Glutamatergic neuron (in vitro differentiated cells): ENCODE results near the gene EPRS1. TPM values are rescaled to one million over a fixed set of nuclear protein-coding genes. Genes with fewer than 3 reads are reported as not detected.

ENCODE experiments used
- DNase-seq: peaks from one replicate; pipeline ENCODE4 v3.0.0; 2022
- H3K27ac Mint-ChIP-seq: one replicate; pipeline ENCODE4 v1.8.0; 2020; ENCODE audit warnings: mild to moderate bottlenecking, mixed read lengths, inconsistent platforms; ENCODE audit not compliant: unreplicated experiment
- H3K27me3 Mint-ChIP-seq: one replicate; pipeline ENCODE4 v1.8.0; 2020; ENCODE audit warnings: mild to moderate bottlenecking, moderate library complexity, mixed read lengths, inconsistent platforms; ENCODE audit not compliant: unreplicated experiment
- H3K36me3 Mint-ChIP-seq: one replicate; pipeline ENCODE4 v1.8.0; 2020; ENCODE audit warnings: mild to moderate bottlenecking, mixed read lengths, inconsistent platforms; ENCODE audit not compliant: unreplicated experiment
- H3K4me1 Mint-ChIP-seq: one replicate; pipeline ENCODE4 v1.8.0; 2020; ENCODE audit warnings: mild to moderate bottlenecking, low read depth, mixed read lengths, inconsistent platforms; ENCODE audit not compliant: unreplicated experiment
- H3K4me3 Mint-ChIP-seq: one replicate; pipeline ENCODE4 v1.8.0; 2020; ENCODE audit warnings: mild to moderate bottlenecking, mixed read lengths, inconsistent platforms; ENCODE audit not compliant: unreplicated experiment
- H3K9me3 Mint-ChIP-seq: one replicate; pipeline ENCODE4 v1.8.0; 2020; ENCODE audit warnings: mild to moderate bottlenecking, moderate library complexity, mixed read lengths, inconsistent platforms; ENCODE audit not compliant: unreplicated experiment
- total RNA-seq: library from RNA; stranded (reverse); fragmentation: NEBNext Ultra II Directional; extraction: Animal tissue kit (Norgen Biotek cat#: 25700); gene quantifications from one replicate; pipeline ENCODE4 v1.2.1, GENCODE V29; 2021; ENCODE audit not compliant: unreplicated experiment
- TF ChIP-seq, protein P1 (sequence below): fragments of 200-600 bp; sonication (generic); IDR thresholded peaks from one replicate; pipeline ENCODE4 v1.5.0; 2021; ENCODE audit not compliant: partially characterized antibody, unreplicated experiment

Gene EPRS1
- total RNA-seq, 1 donor from 2014 or later, result 135 TPM

DNA sequence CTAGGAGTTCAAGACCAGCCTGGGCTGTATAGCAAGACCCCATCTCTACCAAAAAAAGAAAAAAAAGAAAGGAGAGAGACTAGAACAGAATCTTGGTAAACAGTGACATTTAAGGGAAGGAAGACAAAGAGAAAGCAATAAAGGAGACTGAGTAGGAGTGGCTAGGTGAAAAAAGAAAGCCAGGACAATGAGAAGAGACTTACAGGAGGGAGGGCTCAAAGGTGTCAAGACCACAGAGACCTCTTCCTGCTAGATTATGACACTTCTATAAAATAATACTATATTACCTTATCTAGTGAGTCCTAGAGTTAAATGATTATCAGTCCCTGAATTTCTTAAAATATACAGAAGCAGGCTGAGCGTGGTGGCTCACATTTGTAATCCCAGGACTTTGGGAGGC, 10.1 kb upstream of the EPRS1 start:
- Mint-ChIP-seq H3K36me3 (no peaks in the 10 kb centered on the region), H3K27ac (no peak overlapping the region), H3K4me1 (no peaks in the 10 kb centered on the region), H3K9me3 (no peaks in the 10 kb centered on the region), H3K4me3 (no peak overlapping the region), H3K27me3 (no peaks in the 10 kb centered on the region)
- no peak for DNase-seq
- TF ChIP-seq, protein P1, sequence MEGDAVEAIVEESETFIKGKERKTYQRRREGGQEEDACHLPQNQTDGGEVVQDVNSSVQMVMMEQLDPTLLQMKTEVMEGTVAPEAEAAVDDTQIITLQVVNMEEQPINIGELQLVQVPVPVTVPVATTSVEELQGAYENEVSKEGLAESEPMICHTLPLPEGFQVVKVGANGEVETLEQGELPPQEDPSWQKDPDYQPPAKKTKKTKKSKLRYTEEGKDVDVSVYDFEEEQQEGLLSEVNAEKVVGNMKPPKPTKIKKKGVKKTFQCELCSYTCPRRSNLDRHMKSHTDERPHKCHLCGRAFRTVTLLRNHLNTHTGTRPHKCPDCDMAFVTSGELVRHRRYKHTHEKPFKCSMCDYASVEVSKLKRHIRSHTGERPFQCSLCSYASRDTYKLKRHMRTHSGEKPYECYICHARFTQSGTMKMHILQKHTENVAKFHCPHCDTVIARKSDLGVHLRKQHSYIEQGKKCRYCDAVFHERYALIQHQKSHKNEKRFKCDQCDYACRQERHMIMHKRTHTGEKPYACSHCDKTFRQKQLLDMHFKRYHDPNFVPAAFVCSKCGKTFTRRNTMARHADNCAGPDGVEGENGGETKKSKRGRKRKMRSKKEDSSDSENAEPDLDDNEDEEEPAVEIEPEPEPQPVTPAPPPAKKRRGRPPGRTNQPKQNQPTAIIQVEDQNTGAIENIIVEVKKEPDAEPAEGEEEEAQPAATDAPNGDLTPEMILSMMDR, result no peak

DNA sequence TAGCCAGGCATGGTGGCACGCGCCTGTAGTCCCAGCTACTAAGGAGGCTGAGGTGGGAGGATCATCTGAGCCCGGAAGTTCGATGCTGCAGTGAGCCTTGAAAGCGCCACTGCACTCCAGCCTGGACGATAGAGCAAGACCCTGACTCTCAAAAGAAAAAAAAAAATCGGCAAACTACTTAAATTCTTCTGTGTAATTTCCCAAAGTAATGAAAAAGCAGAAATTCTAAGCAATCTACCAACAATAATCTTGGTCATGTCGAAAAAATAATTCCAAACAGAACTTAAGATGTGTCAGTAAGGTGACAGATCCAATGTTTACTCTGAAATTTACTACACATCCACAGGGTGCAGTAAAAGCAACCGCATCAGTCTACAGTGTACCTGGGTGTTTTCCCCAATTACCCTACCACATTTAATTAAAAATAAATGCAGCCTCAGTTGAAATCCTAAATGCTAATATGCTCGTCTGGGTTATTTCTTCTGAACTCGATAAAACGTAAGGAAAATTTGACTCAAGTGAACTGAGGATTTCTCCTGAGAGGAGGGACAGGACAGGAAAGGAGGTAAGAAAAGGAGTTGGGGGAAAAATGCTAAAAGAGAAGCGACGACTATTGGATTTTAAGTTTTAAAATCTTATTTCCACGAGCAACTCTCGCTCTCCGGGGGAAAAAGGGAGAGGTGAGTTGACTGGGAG, 801 bp downstream of the EPRS1 start:
- peak overlapping the region; percentile 85 for H3K27ac Mint-ChIP-seq

DNA sequence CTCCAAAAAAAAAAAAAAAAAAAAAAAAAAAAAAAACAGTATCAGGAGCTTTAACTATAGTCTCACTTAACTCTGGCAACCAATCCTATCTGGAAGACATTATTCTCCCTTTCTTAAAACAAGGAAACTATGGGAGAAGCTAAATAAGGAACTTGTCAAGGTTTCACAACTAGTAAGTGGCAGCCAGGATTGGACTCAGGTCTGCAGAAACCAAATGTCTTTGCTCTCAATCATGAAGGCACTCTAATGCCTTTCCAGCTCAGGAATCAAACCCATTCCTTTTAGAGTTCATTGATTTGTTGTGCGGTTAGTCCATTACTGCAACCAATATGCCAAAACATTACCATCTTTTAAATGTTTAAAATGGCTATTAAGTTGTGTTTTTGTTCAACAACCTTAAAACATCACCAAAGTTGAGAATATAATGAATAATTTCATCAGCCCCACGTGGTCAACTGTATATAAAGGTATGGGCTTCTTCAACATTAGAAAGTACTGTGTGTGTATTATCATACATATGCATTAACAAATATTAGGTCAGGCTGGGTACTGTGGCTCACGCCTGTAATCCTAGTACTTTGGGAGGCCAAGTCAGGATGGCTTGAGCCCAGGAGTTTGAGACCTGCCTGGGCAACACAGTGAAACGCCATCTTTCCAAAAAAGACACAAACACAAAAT, 1.5 kb downstream of the EPRS1 start:
- H3K4me3 Mint-ChIP-seq, result peak overlapping the region; percentile 97
- H3K9me3 Mint-ChIP-seq, result peaks cover 6% of the 10 kb centered on the region
- no peak for DNase-seq
- no peak overlapping the region for H3K27ac Mint-ChIP-seq
- no peaks in the 10 kb centered on the region for H3K4me1 Mint-ChIP-seq
- TF ChIP-seq, protein P1, result no peak
- peaks cover 5% of the 10 kb centered on the region for H3K27me3 Mint-ChIP-seq
- no peaks in the 10 kb centered on the region for H3K36me3 Mint-ChIP-seq

More for the DNA sequence above, 801 bp downstream of the EPRS1 start:
- no peak for DNase-seq
- Mint-ChIP-seq H3K4me3 (peak overlapping the region; percentile 97), H3K4me1 (no peaks in the 10 kb centered on the region), H3K9me3 (peaks cover 6% of the 10 kb centered on the region), H3K27me3 (peaks cover 5% of the 10 kb centered on the region), H3K36me3 (no peaks in the 10 kb centered on the region)
- TF ChIP-seq, protein P1, result no peak

DNA sequence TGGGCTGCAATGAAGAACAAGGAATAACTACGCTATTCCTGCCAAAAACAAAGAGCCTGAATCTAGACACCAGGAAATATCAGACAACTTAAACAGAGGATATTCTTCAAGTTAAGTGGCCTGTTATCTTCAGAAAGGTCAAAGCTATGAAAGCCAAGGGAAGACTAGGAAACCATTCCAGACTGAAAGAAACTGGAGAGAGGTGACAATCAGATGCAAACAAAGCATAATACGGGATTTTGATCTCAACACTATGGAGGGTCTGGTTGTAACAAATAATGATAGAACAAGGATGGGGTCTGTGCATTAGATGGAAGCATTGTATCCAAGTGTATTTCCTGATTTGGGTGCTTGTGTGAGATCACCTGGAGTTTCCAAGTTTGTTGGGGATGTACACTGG, 2.7 kb downstream of the EPRS1 start:
- Mint-ChIP-seq H3K4me3 (peak overlapping the region; percentile 34), H3K36me3 (no peaks in the 10 kb centered on the region), H3K4me1 (no peaks in the 10 kb centered on the region), H3K9me3 (peaks cover 6% of the 10 kb centered on the region), H3K27ac (no peak overlapping the region), H3K27me3 (peaks cover 5% of the 10 kb centered on the region)
- TF ChIP-seq, protein P1, result no peak
- DNase-seq, result no peak

DNA sequence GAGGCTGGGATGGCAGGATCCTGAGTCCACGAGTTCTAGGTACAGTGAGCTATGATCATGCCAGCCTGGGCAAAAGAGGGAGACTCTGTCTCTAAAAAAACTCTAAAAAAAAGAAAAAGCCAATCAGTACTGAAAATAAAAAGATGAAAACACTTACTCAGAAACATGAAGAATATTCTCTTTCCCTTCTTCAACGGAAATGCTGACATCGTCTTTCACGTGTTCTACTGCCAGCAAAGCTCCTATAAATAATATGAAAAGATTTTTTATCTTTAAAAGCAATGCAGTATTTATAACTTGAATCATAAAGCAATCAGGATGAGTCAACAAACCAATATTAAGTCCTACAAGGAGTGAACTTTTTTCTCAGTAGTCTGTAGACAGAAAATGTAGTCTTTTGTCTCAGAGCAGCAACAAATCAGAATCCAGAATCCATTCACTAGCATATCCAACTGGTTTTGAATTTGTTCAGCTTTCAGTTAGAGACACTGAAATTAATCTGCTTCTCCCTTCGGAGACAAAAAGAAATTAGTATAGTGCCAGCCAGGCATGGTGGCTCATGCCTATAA, 6.2 kb downstream of the EPRS1 start:
- no peak overlapping the region for H3K27ac Mint-ChIP-seq
- no peaks in the 10 kb centered on the region for H3K4me1 Mint-ChIP-seq
- DNase-seq, result no peak
- no peak overlapping the region for H3K4me3 Mint-ChIP-seq
- peaks cover 5% of the 10 kb centered on the region for H3K36me3 Mint-ChIP-seq
- H3K9me3 Mint-ChIP-seq, result no peaks in the 10 kb centered on the region
- TF ChIP-seq, protein P1, result no peak
- H3K27me3 Mint-ChIP-seq, result no peaks in the 10 kb centered on the region
